Measurements from ENCODE around the gene RIC8A.

DNA sequence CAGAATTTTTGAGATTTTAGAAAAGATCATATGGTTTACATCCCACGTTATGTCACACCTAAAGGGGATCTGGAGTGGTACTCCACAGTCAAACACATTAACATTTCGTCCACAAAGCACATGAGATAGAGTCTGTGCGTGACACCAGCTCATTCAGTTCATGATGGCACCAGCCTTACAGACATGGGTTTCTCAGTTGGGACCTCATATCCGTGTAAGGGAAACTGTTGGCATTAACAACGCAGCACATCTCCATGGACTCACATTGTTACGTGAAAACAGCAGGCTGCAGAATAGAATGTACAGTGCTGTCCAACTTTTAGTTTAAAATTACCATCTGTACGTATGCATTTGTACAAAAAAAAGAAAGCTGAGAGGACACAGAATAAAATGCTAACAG, 14.0 kb downstream of the RIC8A start:
- TF ChIP-seq, protein P1, sequence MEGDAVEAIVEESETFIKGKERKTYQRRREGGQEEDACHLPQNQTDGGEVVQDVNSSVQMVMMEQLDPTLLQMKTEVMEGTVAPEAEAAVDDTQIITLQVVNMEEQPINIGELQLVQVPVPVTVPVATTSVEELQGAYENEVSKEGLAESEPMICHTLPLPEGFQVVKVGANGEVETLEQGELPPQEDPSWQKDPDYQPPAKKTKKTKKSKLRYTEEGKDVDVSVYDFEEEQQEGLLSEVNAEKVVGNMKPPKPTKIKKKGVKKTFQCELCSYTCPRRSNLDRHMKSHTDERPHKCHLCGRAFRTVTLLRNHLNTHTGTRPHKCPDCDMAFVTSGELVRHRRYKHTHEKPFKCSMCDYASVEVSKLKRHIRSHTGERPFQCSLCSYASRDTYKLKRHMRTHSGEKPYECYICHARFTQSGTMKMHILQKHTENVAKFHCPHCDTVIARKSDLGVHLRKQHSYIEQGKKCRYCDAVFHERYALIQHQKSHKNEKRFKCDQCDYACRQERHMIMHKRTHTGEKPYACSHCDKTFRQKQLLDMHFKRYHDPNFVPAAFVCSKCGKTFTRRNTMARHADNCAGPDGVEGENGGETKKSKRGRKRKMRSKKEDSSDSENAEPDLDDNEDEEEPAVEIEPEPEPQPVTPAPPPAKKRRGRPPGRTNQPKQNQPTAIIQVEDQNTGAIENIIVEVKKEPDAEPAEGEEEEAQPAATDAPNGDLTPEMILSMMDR (conservative IDR thresholded peaks at IDR 0.05), result no peak
- TF ChIP-seq ZFX (IDR thresholded peaks at IDR 0.05), result no peak

Data from C4-2B (cell line).